H1 (cell line): ENCODE results near the gene EEF2. TPM values are rescaled to one million over a fixed set of nuclear protein-coding genes. Genes with fewer than 3 reads are reported as not detected.

ENCODE experiments used
- CTCF ChIA-PET: fragments of 300-600 bp; sonication (Branson Sonifier 250); formaldehyde crosslinking; loops from one replicate; lab custom pipeline; 2021; ENCODE audit not compliant: partially characterized antibody; lab: Charles Lee
- POLR2A ChIA-PET: fragments of 300-600 bp; sonication (Branson Sonifier 250); formaldehyde crosslinking; loops from one replicate; lab custom pipeline; 2021; ENCODE audit warnings: inconsistent platforms; ENCODE audit not compliant: partially characterized antibody; lab: Charles Lee
- DNase-seq, 2 experiments: peaks; one replicate each; pipeline versions ENCODE4 v3.0.0 to v3.0.0-alpha.2; 2010 to 2022; ENCODE audit warnings: low spot score in 2 of 2, low read depth in 1 of 2, mixed read lengths in 1 of 2
- FAIRE-seq: peaks from 2 replicates; lab custom pipeline; 2011; peaks lifted over from hg19 to GRCh38; lab: Jason Lieb, UNC
- H2AFZ ChIP-seq: 2 replicates; pipeline ENCODE4 v1.8.1; 2012; ENCODE audit warnings: low read length, inconsistent platforms
- H2AK5ac ChIP-seq: 2 replicates; pipeline ENCODE4 v1.6.1; 2013; ENCODE audit warnings: low read depth, low read length
- H2BK120ac ChIP-seq: replicated peaks from 2 replicates; pipeline ENCODE3; 2013; ENCODE audit warnings: low read depth, low read length, inconsistent platforms
- H2BK12ac ChIP-seq: 2 replicates; pipeline ENCODE4 v1.6.1; 2013; ENCODE audit warnings: low read depth, low read length
- H2BK15ac ChIP-seq: 2 replicates; pipeline ENCODE4 v1.6.1; 2013; ENCODE audit warnings: low read length
- H2BK20ac ChIP-seq: 2 replicates; pipeline ENCODE4 v1.6.1; 2013; ENCODE audit warnings: low read length
- H2BK5ac ChIP-seq: 2 replicates; pipeline ENCODE4 v1.6.1; 2013; ENCODE audit warnings: low read depth, low read length
- H3K14ac ChIP-seq: 2 replicates; pipeline ENCODE4 v1.6.1; 2013; ENCODE audit warnings: inconsistent platforms; ENCODE audit not compliant: insufficient read length
- H3K18ac ChIP-seq: 2 replicates; pipeline ENCODE4 v1.6.1; 2013; ENCODE audit warnings: low read length; ENCODE audit errors: extremely low read depth
- H3K23ac ChIP-seq: 2 replicates; pipeline ENCODE4 v1.6.1; 2013; ENCODE audit warnings: inconsistent platforms; ENCODE audit not compliant: insufficient read length
- H3K23me2 ChIP-seq: 2 replicates; pipeline ENCODE4 v1.6.1; 2013; ENCODE audit warnings: low read depth, low read length
- H3K27ac ChIP-seq: 2 replicates; pipeline ENCODE4 v1.6.1; 2011; ENCODE audit warnings: low read depth, low read length, inconsistent platforms
- H3K27me3 ChIP-seq, 4 experiments: replicated peaks in 1 of 4; 1 replicate in 1 of 4; 2 replicates in 3 of 4; pipeline versions ENCODE4 v1.6.1 to v1.8.1; 2011 to 2013; ENCODE audit warnings: low read length in 3 of 4, mild to moderate bottlenecking in 3 of 4, inconsistent platforms in 2 of 4, mixed read lengths in 2 of 4, moderate library complexity in 1 of 4; ENCODE audit not compliant: control insufficient read depth in 3 of 4, insufficient read depth in 3 of 4; ENCODE audit errors: extremely low read depth in 1 of 4
- H3K36me3 ChIP-seq, 4 experiments: 2 replicates each; pipeline versions ENCODE4 v1.6.1 to v1.8.1; 2011 to 2013; ENCODE audit warnings: mild to moderate bottlenecking in 4 of 4, low read length in 3 of 4, moderate library complexity in 2 of 4, control low read depth in 1 of 4, inconsistent platforms in 1 of 4; ENCODE audit not compliant: insufficient read depth in 4 of 4, control insufficient read depth in 2 of 4
- H3K4ac ChIP-seq: replicated peaks from 2 replicates; pipeline ENCODE3; 2013; ENCODE audit warnings: low read length, low read depth, mixed read lengths, inconsistent platforms; ENCODE audit not compliant: insufficient read length
- H3K4me1 ChIP-seq, 4 experiments: replicated peaks in 1 of 4; 1 replicate in 1 of 4; 2 replicates in 3 of 4; pipeline versions ENCODE4 v1.6.1 to v1.8.1; 2011 to 2013; ENCODE audit warnings: low read length in 3 of 4, inconsistent platforms in 2 of 4, mixed read lengths in 1 of 4; ENCODE audit not compliant: insufficient read depth in 4 of 4, control insufficient read depth in 3 of 4
- H3K4me2 ChIP-seq, 2 experiments: 2 replicates each; pipeline versions ENCODE4 v1.6.1 to v1.8.1; 2011 to 2013; ENCODE audit warnings: low read depth in 2 of 2, low read length in 2 of 2, control low read depth in 1 of 2, inconsistent platforms in 1 of 2, mild to moderate bottlenecking in 1 of 2; ENCODE audit not compliant: insufficient read depth in 1 of 2
- H3K4me3 ChIP-seq, 4 experiments: fragments of 200-600, 300-600 bp in 1 of 4; sonication (generic), shearing (Covaris generic), sonication (Bioruptor Twin) in 1 of 4; 2 replicates each; pipeline versions ENCODE4 v1.5.1 to v1.8.1; 2011 to 2016; ENCODE audit warnings: low read length in 4 of 4, low read depth in 3 of 4, control low read depth in 2 of 4, inconsistent platforms in 2 of 4, mild to moderate bottlenecking in 2 of 4, mixed read lengths in 1 of 4, moderate library complexity in 1 of 4; ENCODE audit not compliant: insufficient read depth in 2 of 4; ENCODE audit errors: extremely low read depth in 1 of 4
- H3K56ac ChIP-seq: replicated peaks from 2 replicates; pipeline ENCODE3; 2013; ENCODE audit warnings: low read depth, mild to moderate bottlenecking, mixed read lengths, low read length, inconsistent platforms; ENCODE audit not compliant: insufficient read length
- H3K79me1 ChIP-seq: 2 replicates; pipeline ENCODE4 v1.6.1; 2013; ENCODE audit warnings: low read depth, low read length, control low read depth
- H3K79me2 ChIP-seq, 2 experiments: 2 replicates each; pipeline versions ENCODE4 v1.6.1 to v1.8.1; 2012 to 2013; ENCODE audit warnings: low read length in 2 of 2, mild to moderate bottlenecking in 2 of 2, inconsistent platforms in 1 of 2; ENCODE audit not compliant: insufficient read depth in 2 of 2, control insufficient read depth in 1 of 2
- H3K9ac ChIP-seq, 4 experiments: replicated peaks in 1 of 4; 1 replicate in 1 of 4; 2 replicates in 3 of 4; pipeline versions ENCODE4 v1.6.1 to v1.8.1; 2011 to 2013; ENCODE audit warnings: low read depth in 3 of 4, low read length in 3 of 4, control low read depth in 2 of 4, mild to moderate bottlenecking in 2 of 4, moderate library complexity in 2 of 4, inconsistent platforms in 1 of 4; ENCODE audit errors: extremely low read depth in 1 of 4
- H3K9me3 ChIP-seq, 2 experiments: 2 replicates each; pipeline versions ENCODE4 v1.6.1 to v1.8.1; 2012 to 2013; ENCODE audit warnings: mild to moderate bottlenecking in 2 of 2, moderate library complexity in 2 of 2, control low read depth in 1 of 2, inconsistent platforms in 1 of 2, low read depth in 1 of 2, low read length in 1 of 2, mixed read lengths in 1 of 2; ENCODE audit not compliant: insufficient read depth in 2 of 2
- H4K20me1 ChIP-seq, 2 experiments: replicated peaks in 1 of 2; 2 replicates each; pipeline versions ENCODE3 to v1.8.1; 2011 to 2013; ENCODE audit warnings: inconsistent platforms in 2 of 2, low read length in 2 of 2, mild to moderate bottlenecking in 1 of 2; ENCODE audit not compliant: insufficient read depth in 2 of 2, control insufficient read depth in 1 of 2
- H4K5ac ChIP-seq: 2 replicates; pipeline ENCODE4 v1.6.1; 2013; ENCODE audit warnings: low read length, low read depth, mixed read lengths, inconsistent platforms; ENCODE audit not compliant: insufficient read length
- H4K8ac ChIP-seq: 2 replicates; pipeline ENCODE4 v1.8.0; 2013; ENCODE audit warnings: mild to moderate bottlenecking, moderate library complexity, low read length, inconsistent platforms; ENCODE audit not compliant: insufficient read depth; ENCODE audit errors: extremely low read depth
- H4K91ac ChIP-seq: replicated peaks from 2 replicates; pipeline ENCODE3; 2013; ENCODE audit warnings: low read length, mixed read lengths, inconsistent platforms; ENCODE audit not compliant: insufficient read length
- CTBP2 ChIP-seq: IDR thresholded peaks from 2 replicates; pipeline ENCODE4 v1.7.0; 2011; ENCODE audit warnings: borderline replicate concordance, mild to moderate bottlenecking, moderate library complexity, mixed read lengths, low read length; ENCODE audit not compliant: insufficient read depth, insufficient read length
- EZH2 ChIP-seq: fragments of 200-600 bp; sonication (generic); IDR thresholded peaks from 2 replicates; pipeline ENCODE4 v1.7.1; 2012; ENCODE audit warnings: low read depth, mild to moderate bottlenecking, moderate library complexity, low read length, inconsistent platforms; ENCODE audit not compliant: severe bottlenecking
- JUND ChIP-seq: IDR thresholded peaks from 2 replicates; pipeline ENCODE4 v1.6.1; 2011; ENCODE audit warnings: mild to moderate bottlenecking, improper control_type of control experiment, low read length
- SP2 ChIP-seq: IDR thresholded peaks from 2 replicates; pipeline ENCODE4 v1.6.1; 2012; ENCODE audit warnings: mild to moderate bottlenecking, low read length, inconsistent platforms
- WGBS, 2 experiments: shearing (Covaris generic) in 1 of 2; methylation state at CpG; one replicate each; pipeline versions ENCODE4 v1.1.6 to v1.1.7; 2013 to 2015; ENCODE audit warnings: low lambda C conversion rate in 2 of 2, mixed read lengths in 2 of 2, inconsistent platforms in 1 of 2, low coverage in 1 of 2, missing lambda C conversion rate in 1 of 2; ENCODE audit not compliant: insufficient replicate concordance in 2 of 2, insufficient coverage in 1 of 2, insufficient read length in 1 of 2; ENCODE audit errors: extremely low coverage in 1 of 2, missing lambda C conversion rate in 1 of 2; 5-methylcytosine and 5-hydroxymethylcytosine counted together
- polyA plus RNA-seq, 7 experiments: library from polyadenylated mRNA; depleted of rRNA in 3 of 7; stranded (reverse) in 5 of 7; unstranded in 2 of 7; fragments of >200 nt in 5 of 7; fragments of 200-250 nt in 2 of 7; gene quantifications; 1 replicate in 5 of 7; 2 replicates in 1 of 7; 4 replicates in 1 of 7; pipeline versions ENCODE4 v1.2.1 to v1.2.3, GENCODE V29; 2011 to 2013; ENCODE audit warnings: missing spikeins in 2 of 7, mixed read lengths in 2 of 7
- total RNA-seq: library from RNA; stranded (reverse); fragmentation: NEBNext Ultra II Directional; extraction: Animal tissue kit (Norgen Biotek cat#: 25700); gene quantifications from 2 replicates; pipeline ENCODE4 v1.2.1, GENCODE V29; 2021
- TF ChIP-seq, protein P1 (sequence below): IDR thresholded peaks from 2 replicates; pipeline ENCODE4 v1.6.1; 2012; ENCODE audit warnings: inconsistent platforms

EEF2 gene
- total and polyA plus RNA-seq, 2 of the 8 experiments (the other 6 are each of a cell fraction or from before 2014, with no cell fraction given): 1,554 to 3,380 TPM

DNA sequence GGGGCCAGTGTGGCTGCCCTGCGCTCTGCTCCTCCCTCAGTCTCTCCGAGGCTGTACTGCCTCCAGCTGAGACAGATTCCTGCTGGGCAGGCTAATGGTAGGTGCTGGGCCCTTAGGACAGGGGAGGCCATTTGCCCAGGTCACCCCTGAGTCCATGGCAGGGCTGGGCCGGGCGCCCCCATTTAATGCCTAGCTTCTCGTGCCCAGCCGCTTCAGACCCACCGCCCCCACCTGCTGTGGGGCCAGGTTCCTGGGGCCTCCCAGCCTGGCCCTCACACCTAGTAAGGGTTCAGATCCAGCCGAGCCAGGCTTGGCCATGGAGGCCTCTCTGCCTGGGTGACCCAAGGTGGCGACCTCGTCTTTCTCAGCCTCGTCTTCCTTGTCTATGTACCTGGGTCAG, 40.1 kb upstream of the EEF2 start:
- FAIRE-seq: no peak
- Histone ChIP-seq H4K8ac (no peak overlapping the region), H3K14ac (no peak overlapping the region), H3K36me3 (peaks cover 2 to 18% (median 7%) of the 10 kb centered on the region in 4 experiments; a peak in 4 of 8 replicates), H3K79me2 (peaks cover 0 to 25% of the 10 kb centered on the region in 2 experiments; a peak in 2 of 4 replicates)
- TF ChIP-seq, protein P1, sequence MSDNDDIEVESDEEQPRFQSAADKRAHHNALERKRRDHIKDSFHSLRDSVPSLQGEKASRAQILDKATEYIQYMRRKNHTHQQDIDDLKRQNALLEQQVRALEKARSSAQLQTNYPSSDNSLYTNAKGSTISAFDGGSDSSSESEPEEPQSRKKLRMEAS: no peak
- no peak for TF ChIP-seq SP2
- no peak for TF ChIP-seq CTBP2
- TF ChIP-seq JUND: no peak
- no peak for TF ChIP-seq EZH2
- TF ChIP-seq, all 59 proteins: peak for 0
- no peak overlapping the region for H3K4me3 ChIP-seq
- peaks cover 6% of the 10 kb centered on the region; the same call in 1 of the 2 replicates for H3K79me1 ChIP-seq
- no peak overlapping the region for H2BK120ac ChIP-seq
- H3K27ac ChIP-seq: no peak overlapping the region
- H3K4me2 ChIP-seq: no peak overlapping the region
- H3K56ac ChIP-seq: no peak overlapping the region
- H3K18ac ChIP-seq: no peak overlapping the region
- H4K91ac ChIP-seq: no peak overlapping the region
- H3K27me3 ChIP-seq: no peaks in the 10 kb centered on the region
- no peak for DNase-seq
- H2AK5ac ChIP-seq: no peak overlapping the region
- no peak overlapping the region for H2BK15ac ChIP-seq
- no peak overlapping the region for H2BK5ac ChIP-seq
- no peak overlapping the region for H2AFZ ChIP-seq
- no peak overlapping the region for H2BK12ac ChIP-seq
- H4K5ac ChIP-seq: no peak overlapping the region
- H3K9ac ChIP-seq: no peak overlapping the region
- H3K23ac ChIP-seq: no peak overlapping the region
- H2BK20ac ChIP-seq: no peak overlapping the region
- H3K9me3 ChIP-seq: no peaks in the 10 kb centered on the region
- H3K4ac ChIP-seq: no peak overlapping the region
- 72% methylated on average over 11 of the region's 11 CpGs; no CpG with 5 or more reads in 1 of the 2 experiments for WGBS, 2 experiments
- ChIA-PET CTCF (no interaction called here), POLR2A (interaction anchor here (1.2 to 4.1 kb wide), 3 partner anchors 9 to 40 kb away, joined by 3 to 18 read pairs (median 7); partner anchors contain the start of gene EEF2)
- no peaks in the 10 kb centered on the region for H3K23me2 ChIP-seq
- no peaks in the 10 kb centered on the region for H3K4me1 ChIP-seq
- peaks cover 4 to 13% of the 10 kb centered on the region in 2 experiments for H4K20me1 ChIP-seq
